B cell (primary cell): Measurements from ENCODE around the gene VSIG10.

Experiments used
- CTCF ChIP-seq: fragments of 200-600 bp; IDR thresholded peaks from one replicate; pipeline ENCODE4 v1.8.0; 2022; ENCODE audit warnings: antibody characterized with exemption, mild to moderate bottlenecking
- EZH2 ChIP-seq: IDR thresholded peaks from 2 replicates; pipeline ENCODE4 v1.6.1; 2012; ENCODE audit warnings: borderline replicate concordance, low read depth, mild to moderate bottlenecking, moderate library complexity, low read length; ENCODE audit not compliant: insufficient read depth, poor library complexity, severe bottlenecking

GRCh38 chr12:118144499-118144898 is 40.7 kb upstream of the VSIG10 start:
- no peak for TF ChIP-seq CTCF
- no peak for TF ChIP-seq EZH2
